SU-DHL-6 (cell line): ENCODE results near the gene RPS6KA2.

Experiments
- CTCF ChIP-seq: fragments of 200-600 bp; sonication (generic); IDR thresholded peaks from one replicate; pipeline ENCODE4 v1.5.1; 2017; ENCODE audit warnings: antibody characterized with exemption, mild to moderate bottlenecking, low read length, moderate library complexity; ENCODE audit not compliant: insufficient read depth, poor library complexity, severe bottlenecking
- EZH2phosphoT487 ChIP-seq: fragments of 200-600 bp; sonication (generic), shearing (Covaris generic); conservative IDR thresholded peaks from 2 replicates; pipeline ENCODE4 v1.6.1; 2018; ENCODE audit warnings: mild to moderate bottlenecking, antibody characterized with exemption, low read length, moderate library complexity, mixed read lengths

- TF ChIP-seq CTCF (no peak), EZH2phosphoT487 (no peak)
Measured at GRCh38 chr6:166567813-166568212, 59.2 kb downstream of the RPS6KA2 start.
